IMR-90 (cell line): ENCODE measurements around the gene CALN1. TPM values are rescaled to one million over a fixed set of nuclear protein-coding genes. Genes with fewer than 3 reads are reported as not detected.

Experiments
- ATAC-seq: fragments of 200-7000 bp; cut with Tn5 transposase; 2 replicates; pipeline ENCODE4 v1.9.1; 2020; ENCODE audit warnings: low read depth, mild to moderate bottlenecking, moderate library complexity
- BruUV-seq: library from RNA; stranded (reverse); fragments of 400-500 nt; replicated peaks from 2 replicates; lab custom pipeline; 2021; lab: Mats Ljungman, UMichigan
- CTCF ChIA-PET: fragments of 300-600 bp; formaldehyde crosslinking; extraction: SDS; loops from one replicate; lab custom pipeline; 2021; ENCODE audit warnings: antibody characterized with exemption; lab: Yijun Ruan, JAX
- POLR2A ChIA-PET: fragments of 300-600 bp; sonication (Branson Sonifier 250); formaldehyde crosslinking; loops from one replicate; lab custom pipeline; 2022; ENCODE audit warnings: antibody characterized with exemption; ENCODE audit not compliant: unreplicated experiment; lab: Charles Lee
- DNase-seq: peaks from one replicate; pipeline ENCODE4 v3.0.0; 2013
- H2AFZ ChIP-seq: replicated peaks from 2 replicates; pipeline ENCODE3; 2013; ENCODE audit warnings: low read length, mild to moderate bottlenecking; ENCODE audit not compliant: poor library complexity
- H2AK5ac ChIP-seq: 2 replicates; pipeline ENCODE4 v1.6.1; 2013; ENCODE audit warnings: low read depth, low read length, inconsistent platforms
- H2AK9ac ChIP-seq: replicated peaks from 2 replicates; pipeline ENCODE3; 2013; ENCODE audit warnings: mild to moderate bottlenecking, low read depth, low read length, moderate library complexity; ENCODE audit not compliant: poor library complexity
- H2BK120ac ChIP-seq: 2 replicates; pipeline ENCODE4 v1.6.1; 2013; ENCODE audit warnings: low read depth, low read length, inconsistent platforms
- H2BK15ac ChIP-seq: 3 replicates; pipeline ENCODE4 v1.6.1; 2013; ENCODE audit warnings: low read depth, low read length, inconsistent platforms
- H2BK20ac ChIP-seq: 2 replicates; pipeline ENCODE4 v1.6.1; 2013; ENCODE audit warnings: low read depth, mild to moderate bottlenecking, inconsistent platforms, low read length, moderate library complexity
- H2BK5ac ChIP-seq: 2 replicates; pipeline ENCODE4 v1.6.1; 2013; ENCODE audit warnings: mild to moderate bottlenecking, low read depth, low read length, inconsistent platforms; ENCODE audit not compliant: poor library complexity, severe bottlenecking
- H3K14ac ChIP-seq: replicated peaks from 2 replicates; pipeline ENCODE4 v1.6.1; 2013; ENCODE audit warnings: low read depth, low read length, inconsistent platforms
- H3K18ac ChIP-seq: 2 replicates; pipeline ENCODE4 v1.6.1; 2013; ENCODE audit warnings: low read depth, low read length, control low read depth
- H3K23ac ChIP-seq: 2 replicates; pipeline ENCODE4 v1.6.1; 2013; ENCODE audit warnings: low read depth, low read length, inconsistent platforms
- H3K27ac ChIP-seq: 2 replicates; pipeline ENCODE4 v1.5.1; 2013; ENCODE audit warnings: mild to moderate bottlenecking, control low read depth, low read length; ENCODE audit not compliant: insufficient read depth
- H3K27me3 ChIP-seq: 2 replicates; pipeline ENCODE4 v1.6.1; 2013; ENCODE audit warnings: low read length; ENCODE audit not compliant: control insufficient read depth, insufficient read depth
- H3K36me3 ChIP-seq: 2 replicates; pipeline ENCODE4 v1.6.1; 2013; ENCODE audit warnings: low read length, mixed read lengths; ENCODE audit not compliant: control insufficient read depth, insufficient read depth
- H3K4ac ChIP-seq: 2 replicates; pipeline ENCODE4 v1.6.1; 2013; ENCODE audit warnings: low read depth, low read length, inconsistent platforms
- H3K4me1 ChIP-seq: 2 replicates; pipeline ENCODE4 v1.6.1; 2013; ENCODE audit warnings: low read length, mixed read lengths; ENCODE audit not compliant: control insufficient read depth, insufficient read depth
- H3K4me2 ChIP-seq: 2 replicates; pipeline ENCODE4 v1.6.1; 2013; ENCODE audit warnings: low read depth, mild to moderate bottlenecking, control low read depth, low read length, moderate library complexity
- H3K4me3 ChIP-seq: 2 replicates; pipeline ENCODE4 v1.5.1; 2013; ENCODE audit warnings: low read depth, mild to moderate bottlenecking, control low read depth, low read length, moderate library complexity; ENCODE audit not compliant: insufficient read depth
- H3K56ac ChIP-seq: 2 replicates; pipeline ENCODE4 v1.6.1; 2013; ENCODE audit warnings: low read length, inconsistent platforms; ENCODE audit not compliant: insufficient read depth; ENCODE audit errors: extremely low read depth
- H3K79me1 ChIP-seq, 2 experiments: 2 replicates each; pipeline ENCODE4 v1.6.1; 2013; ENCODE audit warnings: low read length in 2 of 2, inconsistent platforms in 1 of 2, low read depth in 1 of 2
- H3K9ac ChIP-seq: 2 replicates; pipeline ENCODE4 v1.6.1; 2013; ENCODE audit warnings: low read depth, low read length, control low read depth
- H3K9me1 ChIP-seq: 2 replicates; pipeline ENCODE4 v1.6.1; 2013; ENCODE audit warnings: low read length, inconsistent platforms; ENCODE audit not compliant: insufficient read depth
- H3K9me3 ChIP-seq: 2 replicates; pipeline ENCODE4 v1.6.1; 2013; ENCODE audit warnings: low read length; ENCODE audit not compliant: control insufficient read depth, insufficient read depth
- H4K20me1 ChIP-seq: 2 replicates; pipeline ENCODE4 v1.6.1; 2013; ENCODE audit warnings: low read length, inconsistent platforms; ENCODE audit not compliant: insufficient read depth
- H4K5ac ChIP-seq: 2 replicates; pipeline ENCODE4 v1.6.1; 2013; ENCODE audit warnings: mild to moderate bottlenecking, low read depth, low read length, control low read depth
- H4K8ac ChIP-seq, 2 experiments: 2 replicates each; pipeline ENCODE4 v1.6.1; 2013; ENCODE audit warnings: low read depth in 2 of 2, low read length in 2 of 2, control low read depth in 1 of 2, inconsistent platforms in 1 of 2
- H4K91ac ChIP-seq: 2 replicates; pipeline ENCODE4 v1.6.1; 2013; ENCODE audit warnings: low read depth, low read length, inconsistent platforms; ENCODE audit not compliant: insufficient read depth
- MAFK ChIP-seq: IDR thresholded peaks from 2 replicates; pipeline ENCODE4 v1.6.1; 2012; ENCODE audit warnings: low read depth, low read length, improper control_type of control experiment
- RAD21 ChIP-seq: IDR thresholded peaks from 2 replicates; pipeline ENCODE4 v1.6.1; 2012; ENCODE audit warnings: low read length, improper control_type of control experiment
- WGBS, 2 experiments: methylation state at CpG; one replicate each; pipeline versions ENCODE4 v1.1.5 to v1.1.7; 2013; ENCODE audit warnings: missing lambda C conversion rate in 2 of 2; ENCODE audit not compliant: insufficient read length in 1 of 2; ENCODE audit errors: extremely low coverage in 2 of 2; 5-methylcytosine and 5-hydroxymethylcytosine counted together
- dilution Hi-C: fragments of 300-500 bp; cut with HindIII; formaldehyde crosslinking; loops from one replicate; pipeline ENCODE4 v1.14.3; 2018; ENCODE audit warnings: low sequenced_read_pairs; ENCODE audit not compliant: unreplicated experiment
- in situ Hi-C: fragments of 300-500 bp; cut with MboI; formaldehyde crosslinking; loops from 3 replicates; pipeline ENCODE4 v1.14.3; 2019; ENCODE audit warnings: low sequenced_read_pairs, inconsistent platforms, mixed read lengths
- intact Hi-C: fragments of 100-400 bp; cut with micrococcal nuclease; formaldehyde crosslinking; loops from 2 replicates; pipeline ENCODE4 v1.10.0; 2022
- polyA plus RNA-seq, 3 experiments: library from polyadenylated mRNA; depleted of rRNA; stranded (reverse); fragments of >200 nt; gene quantifications; 2 replicates each; pipeline ENCODE4 v1.2.3, GENCODE V29; 2012; ENCODE audit warnings: low replicate concordance in 1 of 3
- total RNA-seq: library from RNA; depleted of rRNA; stranded (reverse); fragments of >200 nt; gene quantifications from 2 replicates; pipeline ENCODE4 v1.2.3, GENCODE V29; 2012
- TF ChIP-seq, protein P1 (sequence below): fragments of 150-350 bp; IDR thresholded peaks from 2 replicates; pipeline ENCODE4 v1.6.1; 2017; ENCODE audit warnings: mild to moderate bottlenecking, antibody characterized with exemption, low read length, low read depth

Gene CALN1
- total and polyA plus RNA-seq, 2 of the 4 experiments (the other 2 are of a cell fraction), result not detected

GRCh38 chr7:72055426-72055825 is 356.7 kb downstream of the CALN1 start:
- Histone ChIP-seq H2BK20ac (no peak overlapping the region), H3K9ac (no peak overlapping the region), H4K91ac (no peak overlapping the region), H4K5ac (no peak overlapping the region), H3K27ac (no peak overlapping the region), H3K23ac (no peak overlapping the region), H2BK120ac (no peak overlapping the region), H2BK5ac (no peak overlapping the region), H3K4me1 (no peaks in the 10 kb centered on the region), H2AFZ (no peak overlapping the region), H3K18ac (no peak overlapping the region), H3K36me3 (no peaks in the 10 kb centered on the region), H4K8ac (no peak overlapping the region), H3K4ac (no peak overlapping the region), H3K9me1 (no peaks in the 10 kb centered on the region), H3K27me3 (no peaks in the 10 kb centered on the region), H3K4me3 (no peak overlapping the region), H3K4me2 (no peak overlapping the region), H3K79me1 (no peaks in the 10 kb centered on the region), H2AK9ac (no peak overlapping the region), H3K56ac (no peak overlapping the region), H3K14ac (no peak overlapping the region), H2AK5ac (no peak overlapping the region), H3K9me3 (0 out of 2 replicates have a peak, but pooled peaks cover 1% of the 10 kb centered on the region), H2BK15ac (no peak overlapping the region), H4K20me1 (no peaks in the 10 kb centered on the region)
- ChIA-PET CTCF (no interaction called here), POLR2A (no interaction called here)
- no peak for DNase-seq
- BruUV-seq, result no TSS peak
- no CpG with 5 or more reads among the region's 2 CpGs for WGBS, 2 experiments
- in situ Hi-C loops (no loop called here), dilution Hi-C loops (no loop called here), intact Hi-C loops (no loop called here)
- TF ChIP-seq RAD21, result no peak
- TF ChIP-seq MAFK, result no peak
- TF ChIP-seq, protein P1, sequence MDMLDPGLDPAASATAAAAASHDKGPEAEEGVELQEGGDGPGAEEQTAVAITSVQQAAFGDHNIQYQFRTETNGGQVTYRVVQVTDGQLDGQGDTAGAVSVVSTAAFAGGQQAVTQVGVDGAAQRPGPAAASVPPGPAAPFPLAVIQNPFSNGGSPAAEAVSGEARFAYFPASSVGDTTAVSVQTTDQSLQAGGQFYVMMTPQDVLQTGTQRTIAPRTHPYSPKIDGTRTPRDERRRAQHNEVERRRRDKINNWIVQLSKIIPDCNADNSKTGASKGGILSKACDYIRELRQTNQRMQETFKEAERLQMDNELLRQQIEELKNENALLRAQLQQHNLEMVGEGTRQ, result no peak
- no peak for ATAC-seq
